IPS-20b (cell line): ENCODE results near the gene CES3.

Source experiments
- H3K27ac ChIP-seq: one replicate; pipeline ENCODE4 v1.5.1; 2013; ENCODE audit warnings: low read length
- H3K27me3 ChIP-seq: 2 replicates; pipeline ENCODE4 v1.6.1; 2013; ENCODE audit warnings: mild to moderate bottlenecking, low read length, inconsistent platforms; ENCODE audit not compliant: insufficient read depth
- H3K36me3 ChIP-seq: 2 replicates; pipeline ENCODE4 v1.6.1; 2013; ENCODE audit warnings: low read depth, mild to moderate bottlenecking, inconsistent platforms, low read length, moderate library complexity; ENCODE audit not compliant: insufficient read depth
- H3K4me1 ChIP-seq: 2 replicates; pipeline ENCODE4 v1.6.1; 2013; ENCODE audit warnings: mild to moderate bottlenecking, control low read depth, inconsistent platforms, low read length, moderate library complexity; ENCODE audit not compliant: insufficient read depth
- H3K4me3 ChIP-seq: 2 replicates; pipeline ENCODE4 v1.5.1; 2013; ENCODE audit warnings: mild to moderate bottlenecking, low read length, inconsistent platforms
- H3K9ac ChIP-seq: 2 replicates; pipeline ENCODE4 v1.6.1; 2013; ENCODE audit warnings: low read depth, mild to moderate bottlenecking, inconsistent platforms, low read length, moderate library complexity
- H3K9me3 ChIP-seq: 2 replicates; pipeline ENCODE4 v1.6.1; 2013; ENCODE audit warnings: mild to moderate bottlenecking, low read depth, low read length, inconsistent platforms; ENCODE audit not compliant: insufficient read depth

Gene CES3

GRCh38 chr16:67000384-67001351 is 39.6 kb downstream of the CES3 start:
- Histone ChIP-seq H3K9me3 (no peaks in the 10 kb centered on the region), H3K4me1 (no peaks in the 10 kb centered on the region), H3K27me3 (peaks cover 71% of the 10 kb centered on the region), H3K27ac (no peak overlapping the region), H3K4me3 (peak overlapping the region; percentile 74), H3K36me3 (no peaks in the 10 kb centered on the region), H3K9ac (no peak overlapping the region)

- Histone ChIP-seq H3K9ac (no peak overlapping the region), H3K27ac (no peak overlapping the region), H3K4me3 (0 out of 2 replicates have a peak overlapping the region, but pooled peaks have one; percentile 55)
Measured at GRCh38 chr16:67001726-67002125, 40.7 kb downstream of the CES3 start.

DNA sequence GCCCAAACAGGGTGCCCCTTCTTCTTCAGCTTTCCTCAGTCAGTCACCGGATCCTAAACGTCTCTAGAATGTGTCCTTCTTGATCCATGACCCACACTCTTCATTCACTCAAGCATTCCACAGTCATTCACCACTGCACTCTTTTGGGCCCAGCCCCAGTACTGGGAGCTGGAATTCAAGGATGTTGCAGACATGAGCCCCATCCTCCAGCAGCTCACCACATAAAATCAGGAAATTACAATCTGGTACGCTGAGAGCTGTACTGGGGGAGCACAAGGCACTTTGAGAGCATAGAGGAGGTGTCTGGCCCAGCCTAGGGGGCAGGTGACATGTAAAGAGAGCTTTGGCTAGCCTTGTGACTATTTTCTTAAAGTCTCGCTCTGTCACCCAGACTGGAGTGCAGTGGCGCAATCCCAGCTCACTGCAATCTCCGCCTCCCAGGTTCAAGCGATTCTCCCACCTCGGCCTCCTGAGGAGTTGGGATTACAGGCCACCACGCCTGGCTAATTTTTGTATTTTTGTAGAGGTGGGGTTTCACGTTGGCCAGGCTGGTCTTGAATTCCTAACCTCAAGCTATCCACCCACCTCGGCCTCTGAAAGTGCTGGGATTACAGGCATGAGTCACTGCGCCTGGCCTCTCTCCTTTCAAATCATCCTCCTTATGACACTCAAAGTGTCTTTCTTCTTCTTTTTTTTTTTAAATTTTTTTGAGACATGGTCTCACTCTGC is 46.0 kb downstream of the CES3 start:
- Histone ChIP-seq H3K4me3 (no peak overlapping the region), H3K4me1 (no peaks in the 10 kb centered on the region), H3K36me3 (no peaks in the 10 kb centered on the region), H3K27me3 (peaks cover 36% of the 10 kb centered on the region), H3K27ac (no peak overlapping the region), H3K9ac (no peak overlapping the region), H3K9me3 (no peaks in the 10 kb centered on the region)

More at GRCh38 chr16:67001726-67002125, 40.7 kb downstream of the CES3 start:
- H3K9me3 ChIP-seq = no peaks in the 10 kb centered on the region
- H3K36me3 ChIP-seq = no peaks in the 10 kb centered on the region
- peaks cover 71% of the 10 kb centered on the region for H3K27me3 ChIP-seq
- H3K4me1 ChIP-seq = no peaks in the 10 kb centered on the region

GRCh38 chr16:67009158-67009557 is 48.1 kb downstream of the CES3 start:
- Histone ChIP-seq H3K36me3 (no peaks in the 10 kb centered on the region), H3K9me3 (no peaks in the 10 kb centered on the region), H3K27me3 (peaks cover 37% of the 10 kb centered on the region), H3K9ac (no peak overlapping the region), H3K4me3 (no peak overlapping the region), H3K4me1 (no peaks in the 10 kb centered on the region), H3K27ac (no peak overlapping the region)

DNA sequence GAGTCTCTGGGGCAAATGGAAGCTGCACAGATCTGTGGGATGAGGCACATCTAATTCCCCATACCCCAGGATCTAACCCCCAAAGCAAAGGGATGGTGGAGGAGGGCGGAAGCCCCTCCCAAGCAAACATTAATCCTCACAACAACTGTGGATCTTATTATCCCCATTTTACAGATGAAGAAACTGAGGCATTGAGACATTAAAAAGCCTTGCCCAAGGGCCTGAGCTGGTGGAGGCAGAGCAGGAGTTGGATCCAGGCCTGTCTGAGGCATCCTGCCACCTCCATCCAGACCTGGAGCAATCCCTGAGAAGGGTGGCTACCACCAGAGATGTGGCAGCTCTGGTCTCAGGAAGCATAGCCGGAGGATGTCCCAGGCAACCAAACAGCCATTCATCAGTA is 50.2 kb downstream of the CES3 start:
- Histone ChIP-seq H3K27me3 (peaks cover 52% of the 10 kb centered on the region), H3K36me3 (no peaks in the 10 kb centered on the region), H3K27ac (no peak overlapping the region), H3K9ac (no peak overlapping the region), H3K9me3 (no peaks in the 10 kb centered on the region), H3K4me3 (no peak overlapping the region), H3K4me1 (no peaks in the 10 kb centered on the region)

- Histone ChIP-seq H3K9ac (no peak overlapping the region; the same call in 1 of the 2 replicates), H3K4me3 (peak overlapping the region; percentile 63), H3K36me3 (no peaks in the 10 kb centered on the region), H3K4me1 (no peaks in the 10 kb centered on the region), H3K27ac (no peak overlapping the region), H3K27me3 (peaks cover 58% of the 10 kb centered on the region), H3K9me3 (no peaks in the 10 kb centered on the region)
Measured at GRCh38 chr16:67013233-67013822, 52.3 kb downstream of the CES3 start.

- no peaks in the 10 kb centered on the region for H3K4me1 ChIP-seq
Measured at GRCh38 chr16:67013823-67014633, 53.0 kb downstream of the CES3 start.

GRCh38 chr16:67014634-67015312 is 53.7 kb downstream of the CES3 start:
- Histone ChIP-seq H3K4me1 (no peaks in the 10 kb centered on the region), H3K36me3 (no peaks in the 10 kb centered on the region), H3K9me3 (no peaks in the 10 kb centered on the region), H3K27ac (no peak overlapping the region), H3K9ac (no peak overlapping the region; the same call in 1 of the 2 replicates), H3K27me3 (peaks cover 55% of the 10 kb centered on the region), H3K4me3 (peak overlapping the region; percentile 63; the same call in 1 of the 2 replicates)

More at GRCh38 chr16:67013823-67014633, 53.0 kb downstream of the CES3 start:
- H3K4me3 ChIP-seq = peak overlapping the region; percentile 63; the same call in 1 of the 2 replicates
- H3K27me3 ChIP-seq = peaks cover 58% of the 10 kb centered on the region
- no peaks in the 10 kb centered on the region for H3K9me3 ChIP-seq
- H3K27ac ChIP-seq = no peak overlapping the region
- no peak overlapping the region; the same call in 1 of the 2 replicates for H3K9ac ChIP-seq
- H3K36me3 ChIP-seq = no peaks in the 10 kb centered on the region

- H3K27me3 ChIP-seq = peaks cover 55% of the 10 kb centered on the region
Measured at GRCh38 chr16:67015313-67015731, 54.3 kb downstream of the CES3 start.

GRCh38 chr16:67016143-67016542 is 55.1 kb downstream of the CES3 start:
- no peaks in the 10 kb centered on the region for H3K9me3 ChIP-seq
- no peaks in the 10 kb centered on the region for H3K4me1 ChIP-seq
- no peak overlapping the region for H3K4me3 ChIP-seq
- H3K27ac ChIP-seq = no peak overlapping the region
- no peak overlapping the region for H3K9ac ChIP-seq
- H3K36me3 ChIP-seq = no peaks in the 10 kb centered on the region
- H3K27me3 ChIP-seq = peaks cover 53% of the 10 kb centered on the region

More at GRCh38 chr16:67015313-67015731, 54.3 kb downstream of the CES3 start:
- H3K4me1 ChIP-seq = no peaks in the 10 kb centered on the region
- H3K27ac ChIP-seq = no peak overlapping the region
- no peak overlapping the region for H3K4me3 ChIP-seq
- H3K9ac ChIP-seq = no peak overlapping the region
- no peaks in the 10 kb centered on the region for H3K36me3 ChIP-seq
- H3K9me3 ChIP-seq = no peaks in the 10 kb centered on the region
